ENCODE measurements around the gene SLC6A8.

DNA sequence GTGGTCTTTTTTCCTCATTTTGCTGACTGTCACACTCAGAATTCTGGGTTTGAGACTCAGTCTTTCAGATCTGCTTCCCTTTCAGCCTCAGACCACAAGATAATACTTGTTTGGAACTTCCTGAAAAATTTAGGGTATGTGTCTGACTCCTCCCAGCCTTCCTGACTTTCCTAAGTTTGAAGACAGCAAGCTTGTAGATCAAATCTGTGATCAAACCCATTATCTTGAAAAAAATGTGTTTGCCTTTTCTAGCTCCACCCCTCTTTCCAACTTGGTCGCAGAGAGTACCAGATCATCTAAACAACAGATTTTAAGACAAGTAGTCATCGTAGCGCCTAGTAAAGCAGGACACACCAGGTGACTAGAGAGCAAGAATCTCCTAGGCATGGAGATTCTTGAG lies 26.5 kb downstream of the SLC6A8 start:
- TF ChIP-seq, protein P1, sequence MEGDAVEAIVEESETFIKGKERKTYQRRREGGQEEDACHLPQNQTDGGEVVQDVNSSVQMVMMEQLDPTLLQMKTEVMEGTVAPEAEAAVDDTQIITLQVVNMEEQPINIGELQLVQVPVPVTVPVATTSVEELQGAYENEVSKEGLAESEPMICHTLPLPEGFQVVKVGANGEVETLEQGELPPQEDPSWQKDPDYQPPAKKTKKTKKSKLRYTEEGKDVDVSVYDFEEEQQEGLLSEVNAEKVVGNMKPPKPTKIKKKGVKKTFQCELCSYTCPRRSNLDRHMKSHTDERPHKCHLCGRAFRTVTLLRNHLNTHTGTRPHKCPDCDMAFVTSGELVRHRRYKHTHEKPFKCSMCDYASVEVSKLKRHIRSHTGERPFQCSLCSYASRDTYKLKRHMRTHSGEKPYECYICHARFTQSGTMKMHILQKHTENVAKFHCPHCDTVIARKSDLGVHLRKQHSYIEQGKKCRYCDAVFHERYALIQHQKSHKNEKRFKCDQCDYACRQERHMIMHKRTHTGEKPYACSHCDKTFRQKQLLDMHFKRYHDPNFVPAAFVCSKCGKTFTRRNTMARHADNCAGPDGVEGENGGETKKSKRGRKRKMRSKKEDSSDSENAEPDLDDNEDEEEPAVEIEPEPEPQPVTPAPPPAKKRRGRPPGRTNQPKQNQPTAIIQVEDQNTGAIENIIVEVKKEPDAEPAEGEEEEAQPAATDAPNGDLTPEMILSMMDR (IDR thresholded peaks at IDR 0.05; ENCODE audit: low read depth, low read length), result no peak
- TF ChIP-seq POLR2A (IDR thresholded peaks at IDR 0.05; ENCODE audit: extremely low read depth, insufficient read length), result no peak
